WI38 (cell line): Measurements from ENCODE around the gene SETD2.
A peak's percentile ranks its signal among the peaks of the same experiment; 100 is the strongest.

Experiments
- H3K4me3 ChIP-seq: 2 replicates; pipeline ENCODE4 v1.5.1; 2011; ENCODE audit warnings: low read depth, mild to moderate bottlenecking, control low read depth, low read length
- CTCF ChIP-seq: IDR thresholded peaks from 2 replicates; pipeline ENCODE4 v1.5.1; 2012; ENCODE audit warnings: low read depth, mild to moderate bottlenecking, control low read depth, low read length

The SETD2 gene

GRCh38 chr3:46984591-46985459 lies 179.1 kb downstream of the SETD2 start:
- H3K4me3 ChIP-seq: no peak overlapping the region
- no peak for TF ChIP-seq CTCF

GRCh38 chr3:46982546-46982945 lies 181.4 kb downstream of the SETD2 start:
- TF ChIP-seq CTCF: no peak
- no peak overlapping the region for H3K4me3 ChIP-seq

DNA sequence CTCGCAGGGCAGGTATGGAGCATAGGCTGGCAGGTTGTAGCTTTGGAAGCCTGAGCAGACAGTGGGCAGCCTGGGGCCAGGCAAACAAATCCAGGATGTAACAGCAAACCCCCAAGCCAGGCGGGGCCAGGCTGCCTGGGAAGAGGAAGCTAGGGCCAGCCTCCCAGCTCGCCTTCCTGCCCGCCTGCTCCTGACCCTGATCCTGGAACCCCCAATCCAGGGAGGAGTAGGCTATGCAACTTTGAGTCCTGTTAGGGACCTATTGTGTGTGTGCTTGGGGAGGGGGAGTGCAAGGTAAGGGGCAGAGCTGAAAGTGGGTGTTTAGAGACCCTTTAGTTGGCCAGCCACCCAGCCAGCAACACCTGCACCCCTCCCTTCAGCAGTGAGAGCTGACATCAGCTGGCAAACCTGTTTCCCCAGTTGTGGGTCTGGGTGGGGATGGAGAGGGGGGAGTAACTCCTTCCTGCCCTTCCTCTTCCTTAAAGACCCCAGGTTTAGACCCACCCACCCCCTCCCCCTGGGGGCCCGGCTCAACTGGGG lies 181.9 kb downstream of the SETD2 start:
- H3K4me3 ChIP-seq: no peak overlapping the region
- no peak for TF ChIP-seq CTCF

DNA sequence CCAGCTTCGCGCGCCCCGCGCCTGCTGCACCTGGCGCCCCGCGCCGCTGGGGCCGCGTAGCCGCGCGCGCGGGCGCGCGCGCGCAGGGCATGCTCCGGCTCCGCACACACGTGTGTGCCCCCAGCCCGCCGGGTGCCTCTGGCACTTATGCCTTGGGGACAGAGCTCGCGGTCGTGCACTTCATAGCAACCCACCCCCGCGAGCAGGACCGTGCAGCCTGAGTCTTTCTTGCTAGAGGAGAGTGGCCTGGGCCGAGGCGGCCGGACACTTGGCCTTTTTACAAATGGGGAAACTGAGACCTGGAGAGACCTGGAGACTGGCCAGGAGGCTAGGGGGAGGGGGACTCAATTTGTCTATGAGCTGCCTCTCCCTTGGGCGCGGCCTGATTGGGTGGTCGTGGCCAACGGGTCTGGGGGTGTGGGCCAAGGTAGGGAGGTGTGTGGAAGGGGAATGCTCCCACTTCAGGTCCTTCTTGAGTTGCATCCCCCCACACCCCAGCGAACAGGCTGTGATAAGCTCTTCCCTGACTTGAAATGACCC lies 183.9 kb downstream of the SETD2 start:
- TF ChIP-seq CTCF: no peak
- peak overlapping the region; percentile 68 for H3K4me3 ChIP-seq

- peak within 1 kb of the TSS; percentile 68 for H3K4me3 ChIP-seq
- TF ChIP-seq CTCF: no peak
These were observed 184.6 kb downstream of the SETD2 start, which contains the start of gene NBEAL2 for GRCh38 chr3:46978985-46979944. NBEAL2 (plus strand) TSS chr3:46979666; CDS start chr3:46979862, 196 bp downstream.

- TF ChIP-seq CTCF: no peak
- H3K4me3 ChIP-seq: no peak overlapping the region
These were observed 185.5 kb downstream of the SETD2 start for GRCh38 chr3:46978381-46978780.
